Tibial nerve (tissue), 4 donors: ENCODE data around the gene PCMT1.

Experiments
- CTCF ChIP-seq, 5 experiments: fragments of 200-600 bp in 3 of 5; fragments of 450-650 bp in 2 of 5; sonication (generic) in 3 of 5; IDR thresholded peaks; one replicate each; pipeline ENCODE4 v1.5.1; 2016 to 2019; ENCODE audit warnings: antibody characterized with exemption in 5 of 5, mild to moderate bottlenecking in 3 of 5, moderate library complexity in 2 of 5
- EP300 ChIP-seq, 2 donors: sonication (generic); formaldehyde crosslinking; IDR thresholded peaks; one replicate each; pipeline ENCODE4 v1.6.1; 2017; ENCODE audit warnings: antibody characterized with exemption in 2 of 2, mild to moderate bottlenecking in 1 of 2

- no peak for TF ChIP-seq EP300 (IDR thresholded peaks at IDR 0.05)
- TF ChIP-seq CTCF (IDR thresholded peaks at IDR 0.05): no peak
Measured at GRCh38 chr6:149717255-149717587, 32.3 kb upstream of the PCMT1 start.
